K562 (cell line): ENCODE results near the gene NME9.

Experiments used
- ARID2 ChIP-seq: fragments of 450-650 bp; IDR thresholded peaks from 2 replicates; pipeline ENCODE4 v1.6.1; 2017; ENCODE audit warnings: antibody characterized with exemption, mild to moderate bottlenecking
- C11orf30 ChIP-seq: fragments of 450-650 bp; IDR thresholded peaks from 2 replicates; pipeline ENCODE4 v1.6.1; 2016; ENCODE audit warnings: low read depth, mild to moderate bottlenecking
- CTCF ChIP-seq, 3 experiments: IDR thresholded peaks in 2 of 3; conservative IDR thresholded peaks in 1 of 3; 2 replicates each; pipeline ENCODE4 v1.5.1; 2011 to 2012; ENCODE audit warnings: low read length in 3 of 3, mild to moderate bottlenecking in 3 of 3, control low read depth in 2 of 3, improper control_type of control experiment in 1 of 3, inconsistent platforms in 1 of 3, low read depth in 1 of 3, mixed read lengths in 1 of 3, moderate library complexity in 1 of 3; ENCODE audit not compliant: insufficient read depth in 2 of 3
- EZH2 ChIP-seq: IDR thresholded peaks from 2 replicates; pipeline ENCODE4 v1.6.1; 2012; ENCODE audit warnings: low read depth, mild to moderate bottlenecking, inconsistent platforms, low read length, borderline replicate concordance
- FOXK2 ChIP-seq, 2 experiments: fragments of 450-650 bp; IDR thresholded peaks in 1 of 2; conservative IDR thresholded peaks in 1 of 2; 2 replicates each; pipeline ENCODE4 v1.6.1; 2016; ENCODE audit warnings: low read depth in 2 of 2, mild to moderate bottlenecking in 1 of 2
- NR3C1 ChIP-seq: sonication (generic); formaldehyde crosslinking; IDR thresholded peaks from 2 replicates; pipeline ENCODE4 v1.8.1; 2022; ENCODE audit warnings: missing genetic modification reagents
- POLR2A ChIP-seq: fragments of 450-650 bp; conservative IDR thresholded peaks from 2 replicates; pipeline ENCODE4 v1.6.1; 2016
- REST ChIP-seq, 2 experiments: fragments of 450-650 bp; formaldehyde crosslinking in 1 of 2; IDR thresholded peaks; 2 replicates each; pipeline versions ENCODE4 v1.4.0 to v1.6.1; 2014 to 2020; ENCODE audit warnings: mild to moderate bottlenecking in 2 of 2, borderline replicate concordance in 1 of 2, low read depth in 1 of 2
- SRF ChIP-seq, 2 experiments: fragments of 250-450, 450-650 bp in 1 of 2; sonication (Bioruptor Pico) in 1 of 2; sonication (generic) in 1 of 2; formaldehyde crosslinking; IDR thresholded peaks; 2 replicates each; pipeline versions ENCODE4 v1.5.0 to v1.5.1; 2020 to 2022; ENCODE audit warnings: mild to moderate bottlenecking in 1 of 2, missing genetic modification reagents in 1 of 2
- SRSF1 ChIP-seq: fragments of 200-400 bp; formaldehyde crosslinking; IDR thresholded peaks from 2 replicates; pipeline ENCODE4 v1.6.1; 2017; ENCODE audit warnings: mild to moderate bottlenecking, low read depth, low read length, moderate library complexity
- ZFP91 ChIP-seq: sonication (generic); formaldehyde crosslinking; IDR thresholded peaks from 2 replicates; pipeline ENCODE4 v1.8.0; 2022; ENCODE audit warnings: mild to moderate bottlenecking, missing genetic modification reagents
- ZNF449 ChIP-seq: fragments of 250-450 bp; sonication (Bioruptor Pico); IDR thresholded peaks from 2 replicates; pipeline ENCODE4 v1.8.0; 2022; ENCODE audit warnings: moderate library complexity, mild to moderate bottlenecking, inconsistent platforms
- ZNF707 ChIP-seq: fragments of 250-450 bp; sonication (Bioruptor Pico); conservative IDR thresholded peaks from 2 replicates; pipeline ENCODE4 v1.8.0; 2022; ENCODE audit warnings: inconsistent platforms, mild to moderate bottlenecking, moderate library complexity

GRCh38 chr3:138289701-138290100 is 40.0 kb downstream of the NME9 start:
- no peak for TF ChIP-seq ZFP91 (CRISPR knock-in tag)
- no peak for TF ChIP-seq NR3C1 (CRISPR knock-in tag)
- no peak for TF ChIP-seq EZH2
- TF ChIP-seq CTCF (IDR thresholded peaks at IDR 0.05 in 2 of 3, conservative IDR thresholded peaks at IDR 0.05 in 1 of 3; ENCODE audit: insufficient read depth in 2 of 3, low read depth in 1 of 3, low read length in 3 of 3) = no peak
- TF ChIP-seq ZNF707 (CRISPR knock-in tag) = no peak
- no peak for TF ChIP-seq SRSF1
- TF ChIP-seq SRF (CRISPR knock-in tag; IDR thresholded peaks at IDR 0.05) = no peak
- TF ChIP-seq POLR2A = no peak
- TF ChIP-seq FOXK2 (conservative IDR thresholded peaks at IDR 0.05 in 1 of 2, IDR thresholded peaks at IDR 0.05 in 1 of 2; ENCODE audit: low read depth in 2 of 2) = no peak
- no peak for TF ChIP-seq ARID2
- no peak for TF ChIP-seq C11orf30
- no peak for TF ChIP-seq ZNF449 (CRISPR knock-in tag)
- TF ChIP-seq REST (IDR thresholded peaks at IDR 0.05; ENCODE audit: borderline replicate concordance) = no peak
- TF ChIP-seq REST (CRISPR knock-in tag; IDR thresholded peaks at IDR 0.05; ENCODE audit: low read depth) = no peak
